A673 (cell line): ENCODE measurements around the gene ITPKC. TPM values are rescaled to one million over a fixed set of nuclear protein-coding genes. Genes with fewer than 3 reads are reported as not detected.
A peak's percentile ranks its signal among the peaks of the same experiment; 100 is the strongest.

Experiments
- BruUV-seq: library from RNA; stranded (reverse); fragments of 400-500 nt; replicated peaks from 2 replicates; lab custom pipeline; 2021; lab: Mats Ljungman, UMichigan
- CTCF ChIA-PET: fragments of 300-600 bp; sonication (Branson Sonifier 250); formaldehyde crosslinking; loops from one replicate; lab custom pipeline; 2022; ENCODE audit warnings: antibody characterized with exemption; lab: Charles Lee
- POLR2A ChIA-PET: fragments of 300-600 bp; sonication (Branson Sonifier 250); formaldehyde crosslinking; loops from one replicate; lab custom pipeline; 2022; ENCODE audit warnings: antibody characterized with exemption; ENCODE audit not compliant: low non-redundant PET; lab: Charles Lee
- DNase-seq: peaks from one replicate; pipeline ENCODE4 v3.0.0-alpha.2; 2015; ENCODE audit warnings: low spot score
- H3K27ac ChIP-seq: fragments of 200-600 bp; sonication (generic); 2 replicates; pipeline ENCODE4 v1.5.1; 2016; ENCODE audit warnings: mixed run types, low read depth, mild to moderate bottlenecking, mixed read lengths, antibody characterized with exemption, low read length; ENCODE audit not compliant: poor library complexity, severe bottlenecking
- H3K27me3 ChIP-seq: fragments of 200-600 bp; sonication (generic); replicated peaks from 2 replicates; pipeline ENCODE4 v1.6.1; 2017; ENCODE audit warnings: mixed run types, low read depth, mild to moderate bottlenecking, mixed read lengths, antibody characterized with exemption, low read length; ENCODE audit not compliant: insufficient read depth, poor library complexity
- H3K36me3 ChIP-seq: fragments of 200-600 bp; sonication (generic); 2 replicates; pipeline ENCODE4 v1.6.1; 2016; ENCODE audit warnings: mixed run types, mild to moderate bottlenecking, mixed read lengths, antibody characterized with exemption, low read length; ENCODE audit not compliant: insufficient read depth, poor library complexity, severe bottlenecking
- H3K4me1 ChIP-seq: fragments of 200-600 bp; sonication (generic); 2 replicates; pipeline ENCODE4 v1.6.1; 2017; ENCODE audit warnings: mixed run types, mild to moderate bottlenecking, mixed read lengths, antibody characterized with exemption, low read length; ENCODE audit not compliant: insufficient read depth, poor library complexity, severe bottlenecking
- H3K4me3 ChIP-seq: fragments of 200-600 bp; sonication (generic); 2 replicates; pipeline ENCODE4 v1.5.1; 2016; ENCODE audit warnings: low read depth, mixed run types, mild to moderate bottlenecking, mixed read lengths, low read length; ENCODE audit not compliant: poor library complexity, severe bottlenecking
- H3K9me3 ChIP-seq: fragments of 200-600 bp; sonication (generic); 2 replicates; pipeline ENCODE4 v1.6.1; 2016; ENCODE audit warnings: mixed run types, low read depth, mild to moderate bottlenecking, mixed read lengths, antibody characterized with exemption, low read length; ENCODE audit not compliant: poor library complexity, severe bottlenecking
- CTCF ChIP-seq: fragments of 300-800, 200-600 bp; sonication (generic); conservative IDR thresholded peaks from 2 replicates; pipeline ENCODE4 v1.5.1; 2017; ENCODE audit warnings: low read depth, mild to moderate bottlenecking, antibody characterized with exemption, low read length, moderate library complexity, mixed read lengths
- EZH2 ChIP-seq: fragments of 200-600 bp; sonication (generic); IDR thresholded peaks from 2 replicates; pipeline ENCODE4 v1.6.1; 2017; ENCODE audit warnings: borderline replicate concordance, low read depth, mild to moderate bottlenecking, mixed read lengths, antibody characterized with exemption, low read length; ENCODE audit not compliant: poor library complexity, severe bottlenecking
- intact Hi-C: fragments of 100-400 bp; cut with micrococcal nuclease; formaldehyde crosslinking; loops from one replicate; pipeline ENCODE4 v1.10.0; 2022; ENCODE audit not compliant: unreplicated experiment
- total RNA-seq: library from RNA; stranded (reverse); gene quantifications from 2 replicates; pipeline ENCODE4 v1.2.3, GENCODE V29; 2021

The ITPKC gene
- total RNA-seq, 1 experiment from 2014 or later: 7.2 TPM

- TF ChIP-seq EZH2 (no peak), CTCF (no peak)
- Histone ChIP-seq H3K27me3 (no peaks in the 10 kb centered on the region), H3K27ac (no peak overlapping the region), H3K4me3 (no peak overlapping the region), H3K4me1 (peaks cover 17% of the 10 kb centered on the region), H3K36me3 (peaks cover 11% of the 10 kb centered on the region), H3K9me3 (no peaks in the 10 kb centered on the region)
- no TSS peak for BruUV-seq
- POLR2A ChIA-PET: interaction anchor here (0.5 kb wide), 1 partner anchor 81 kb away, joined by 3 read pairs; no protein-coding TSS in a partner anchor
- intact Hi-C loops: no loop called here
- DNase-seq: no peak
- CTCF ChIA-PET: no interaction called here
Measured at GRCh38 chr19:40686882-40687524, 29.9 kb upstream of the ITPKC start.

GRCh38 chr19:40687525-40688016 lies 29.3 kb upstream of the ITPKC start:
- no peak for DNase-seq
- intact Hi-C loops: no loop called here
- BruUV-seq: no TSS peak
- H3K27me3 ChIP-seq: no peaks in the 10 kb centered on the region
- POLR2A ChIA-PET: interaction anchor here (0.5 kb wide), 1 partner anchor 82 kb away, joined by 3 read pairs; no protein-coding TSS in a partner anchor
- H3K9me3 ChIP-seq: no peaks in the 10 kb centered on the region
- CTCF ChIA-PET: no interaction called here
- peaks cover 17% of the 10 kb centered on the region for H3K4me1 ChIP-seq
- H3K4me3 ChIP-seq: no peak overlapping the region
- H3K27ac ChIP-seq: no peak overlapping the region
- peaks cover 7% of the 10 kb centered on the region for H3K36me3 ChIP-seq
- TF ChIP-seq EZH2: no peak
- TF ChIP-seq CTCF: no peak

GRCh38 chr19:40688309-40688708 lies 28.6 kb upstream of the ITPKC start:
- H3K27me3 ChIP-seq: no peaks in the 10 kb centered on the region
- peaks cover 3% of the 10 kb centered on the region for H3K36me3 ChIP-seq
- no peaks in the 10 kb centered on the region for H3K9me3 ChIP-seq
- intact Hi-C loops: no loop called here
- H3K4me1 ChIP-seq: peaks cover 17% of the 10 kb centered on the region
- POLR2A ChIA-PET: no interaction called here
- CTCF ChIA-PET: no interaction called here
- TF ChIP-seq CTCF (no peak), EZH2 (no peak)
- no peak for DNase-seq
- no peak overlapping the region for H3K4me3 ChIP-seq
- BruUV-seq: TSS peak; percentile 49
- H3K27ac ChIP-seq: no peak overlapping the region
